ENCODE data around the gene PIWIL1.

The PIWIL1 gene

GRCh38 chr12:130337488-130338303 is at the start of gene PIWIL1:
Gene PIWIL1 (plus strand): TSS chr12:130337887. CDS start chr12:130342592, 4,705 bp downstream.
- DNase-seq (ENCODE audit: extremely low read depth in 1 of 2, low read depth in 1 of 2): no peak

GRCh38 chr12:130288206-130288605 is 49.5 kb upstream of the PIWIL1 start:
- DNase-seq (ENCODE audit: extremely low read depth in 1 of 2, low read depth in 1 of 2): no peak

DNA sequence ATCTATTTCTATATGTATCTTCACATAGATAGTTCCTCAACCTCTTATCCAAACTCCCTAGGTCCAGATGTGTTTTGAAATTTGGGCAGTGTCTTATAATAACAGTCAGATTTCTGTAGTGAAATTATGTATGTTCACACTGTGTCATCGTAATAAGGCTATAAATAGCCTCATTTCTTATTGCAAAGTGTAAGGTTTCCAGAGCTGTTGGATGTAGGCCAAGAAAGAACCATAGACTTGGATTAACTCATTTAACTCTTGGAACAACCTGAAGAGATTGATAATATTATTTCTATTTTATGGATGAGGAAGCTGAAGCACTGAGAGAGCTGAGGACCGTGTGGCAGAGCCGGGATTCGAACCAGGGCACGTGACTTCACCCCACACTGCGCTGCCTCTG is 49.0 kb upstream of the PIWIL1 start:
- no peak for DNase-seq (ENCODE audit: extremely low read depth in 1 of 2, low read depth in 1 of 2)

DNA sequence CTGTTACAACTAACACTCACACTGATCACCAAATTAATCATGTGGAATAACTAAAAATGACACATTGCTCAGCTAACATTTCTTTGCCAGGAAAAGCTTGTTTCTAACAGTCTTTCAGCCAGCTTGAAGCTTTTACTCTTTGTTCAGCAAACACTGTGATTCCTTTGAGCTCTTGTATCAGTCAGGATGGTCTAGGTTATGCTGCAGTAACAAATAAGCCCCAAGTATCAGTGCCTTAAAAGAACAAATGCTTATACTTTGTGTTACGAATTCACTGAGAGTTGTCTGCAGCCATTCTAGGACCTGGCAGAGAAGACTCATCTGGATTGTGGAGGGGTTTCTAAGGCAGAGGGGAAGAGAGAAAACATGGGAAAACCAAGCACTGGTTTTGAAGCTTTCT is 47.6 kb upstream of the PIWIL1 start:
- no peak for DNase-seq (ENCODE audit: extremely low read depth in 1 of 2, low read depth in 1 of 2)

- DNase-seq (ENCODE audit: extremely low read depth in 1 of 2, low read depth in 1 of 2): no peak
These were observed 39.2 kb upstream of the PIWIL1 start for GRCh38 chr12:130298322-130299021.

DNA sequence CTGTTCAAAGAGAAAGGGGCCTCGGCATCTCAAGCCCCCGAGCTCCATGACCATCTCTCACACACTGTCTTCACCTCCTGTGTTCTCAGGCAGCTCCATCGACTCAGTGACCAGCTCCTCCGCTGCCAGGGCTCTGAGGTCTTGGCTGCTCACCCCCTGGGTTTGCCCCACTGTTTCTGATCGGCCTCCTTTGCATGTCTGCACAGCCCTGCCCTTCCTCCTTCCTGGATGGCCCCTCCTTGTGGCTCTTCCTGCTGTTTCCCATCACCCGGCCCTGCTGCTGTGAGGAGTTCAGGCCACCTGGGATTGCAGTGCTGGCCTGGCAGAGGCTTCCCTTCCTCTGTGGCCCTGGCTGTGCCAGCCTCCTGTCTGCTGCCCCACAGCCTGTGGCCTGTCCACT is 38.1 kb upstream of the PIWIL1 start:
- DNase-seq (ENCODE audit: extremely low read depth in 1 of 2, low read depth in 1 of 2): no peak

- DNase-seq (ENCODE audit: extremely low read depth in 1 of 2, low read depth in 1 of 2): no peak
These were observed 37.6 kb upstream of the PIWIL1 start for GRCh38 chr12:130300090-130300489.

GRCh38 chr12:130300737-130301535 is 36.8 kb upstream of the PIWIL1 start:
- DNase-seq (ENCODE audit: extremely low read depth in 1 of 2, low read depth in 1 of 2): no peak

DNA sequence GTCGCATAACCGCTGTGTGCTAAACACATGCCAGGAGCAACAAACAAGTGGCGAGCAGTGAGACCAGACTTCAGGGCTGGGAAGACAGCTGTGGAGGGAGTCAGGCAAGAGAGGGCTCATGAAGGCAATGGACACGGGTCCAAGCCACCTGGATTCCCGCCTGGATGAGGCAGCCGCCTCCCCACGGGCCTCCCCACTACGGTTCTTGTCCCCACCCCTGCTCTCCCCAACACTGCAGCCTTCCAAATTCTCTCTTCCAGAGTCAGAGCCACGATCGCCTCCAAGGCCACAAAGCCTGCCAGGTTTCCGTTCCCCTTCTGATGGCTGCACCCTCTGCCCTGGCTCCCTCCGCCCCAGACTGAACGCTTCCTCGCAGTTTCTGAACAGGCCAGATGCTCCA is 36.1 kb upstream of the PIWIL1 start:
- no peak for DNase-seq (ENCODE audit: extremely low read depth in 1 of 2, low read depth in 1 of 2)

GRCh38 chr12:130303781-130304180 is 33.9 kb upstream of the PIWIL1 start:
- DNase-seq (ENCODE audit: extremely low read depth in 1 of 2, low read depth in 1 of 2): no peak

DNA sequence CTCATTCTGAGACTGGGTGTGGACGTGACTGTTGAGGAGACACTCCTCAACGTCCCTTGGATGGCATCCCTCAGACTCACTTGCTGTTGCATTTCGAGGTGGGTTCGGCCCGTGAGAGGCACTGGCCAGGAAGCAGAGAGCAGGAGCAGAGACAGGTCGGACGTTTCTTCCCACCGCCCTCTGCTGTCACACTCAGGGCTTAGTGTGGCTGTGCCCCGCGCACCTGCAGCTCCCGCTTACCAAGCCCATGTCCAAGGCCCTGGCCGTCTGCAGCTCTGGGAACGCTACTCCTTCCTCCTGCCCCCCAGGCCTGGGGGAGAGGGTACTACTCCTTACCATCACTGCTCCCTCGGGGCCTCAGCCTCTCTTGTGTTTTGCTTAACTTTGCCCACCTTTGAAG is 29.8 kb upstream of the PIWIL1 start:
- DNase-seq (ENCODE audit: extremely low read depth in 1 of 2, low read depth in 1 of 2): no peak

GRCh38 chr12:130308393-130308792 is 29.3 kb upstream of the PIWIL1 start:
- no peak for DNase-seq (ENCODE audit: extremely low read depth in 1 of 2, low read depth in 1 of 2)

DNA sequence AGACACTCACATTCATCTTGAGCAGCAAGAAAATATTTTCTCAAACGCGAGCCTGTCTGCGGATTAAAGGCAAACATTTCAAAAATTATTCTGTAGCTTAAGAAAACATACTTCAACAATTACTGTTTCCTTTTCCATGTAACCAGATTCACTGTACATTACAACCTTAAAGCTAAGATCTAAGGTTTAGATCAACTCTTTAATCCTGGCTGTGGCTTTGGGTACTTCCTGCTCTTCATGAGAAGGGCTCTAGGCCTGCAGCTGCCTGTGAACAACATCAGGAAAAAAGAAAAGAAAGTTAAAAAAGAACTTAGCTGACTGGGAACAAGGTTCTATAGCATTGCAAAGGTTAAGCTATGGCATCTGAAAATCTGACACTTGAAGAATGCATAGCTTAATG is 21.4 kb upstream of the PIWIL1 start:
- no peak for DNase-seq (ENCODE audit: extremely low read depth in 1 of 2, low read depth in 1 of 2)

DNA sequence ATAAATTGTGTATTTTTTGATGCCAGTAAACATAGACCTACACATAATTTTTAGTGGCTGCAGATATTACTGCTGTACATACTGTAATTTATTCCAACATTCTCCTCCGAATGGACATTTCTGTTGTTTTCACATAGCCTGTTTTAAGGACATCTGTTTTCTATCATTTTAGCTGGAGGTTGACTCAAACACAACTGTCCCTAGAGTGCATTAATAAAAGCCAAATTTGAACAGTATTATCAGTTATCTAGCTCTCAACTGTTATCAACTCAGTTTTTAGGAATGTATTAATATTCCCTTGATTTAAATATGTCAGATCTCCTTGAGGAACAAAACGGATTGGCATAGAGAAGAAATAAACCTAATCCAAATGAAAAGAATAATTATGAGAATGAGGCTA is 17.2 kb upstream of the PIWIL1 start:
- no peak for DNase-seq (ENCODE audit: extremely low read depth in 1 of 2, low read depth in 1 of 2)

DNA sequence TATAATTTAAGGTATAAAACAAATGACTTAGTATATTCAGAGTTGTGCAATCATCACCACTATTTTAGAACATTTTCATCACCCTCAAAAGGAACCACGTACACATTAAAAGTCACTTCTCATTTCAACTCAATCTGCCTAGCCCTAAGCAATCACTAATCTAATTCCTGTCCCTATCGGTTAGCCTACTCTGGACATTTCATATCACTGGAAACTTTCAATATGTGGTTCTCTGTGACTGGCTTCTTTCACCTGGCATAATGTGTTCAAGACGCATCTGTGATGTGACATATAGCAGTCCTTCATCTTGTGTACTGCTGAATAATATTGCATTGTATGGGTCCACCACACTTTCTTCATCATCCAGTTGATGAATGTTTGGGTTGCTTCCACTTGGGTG is 15.4 kb upstream of the PIWIL1 start:
- no peak for DNase-seq (ENCODE audit: extremely low read depth in 1 of 2, low read depth in 1 of 2)

- no peak for DNase-seq (ENCODE audit: extremely low read depth in 1 of 2, low read depth in 1 of 2)
These were observed 7.0 kb upstream of the PIWIL1 start for GRCh38 chr12:130330685-130331084.

GRCh38 chr12:130331146-130331545 is 6.5 kb upstream of the PIWIL1 start:
- DNase-seq (ENCODE audit: extremely low read depth in 1 of 2, low read depth in 1 of 2): no peak

GRCh38 chr12:130333341-130333740 is 4.3 kb upstream of the PIWIL1 start:
- DNase-seq (ENCODE audit: extremely low read depth in 1 of 2, low read depth in 1 of 2): no peak

- DNase-seq (ENCODE audit: extremely low read depth in 1 of 2, low read depth in 1 of 2): no peak
These were observed 3.3 kb upstream of the PIWIL1 start for GRCh38 chr12:130334399-130334798.

DNA sequence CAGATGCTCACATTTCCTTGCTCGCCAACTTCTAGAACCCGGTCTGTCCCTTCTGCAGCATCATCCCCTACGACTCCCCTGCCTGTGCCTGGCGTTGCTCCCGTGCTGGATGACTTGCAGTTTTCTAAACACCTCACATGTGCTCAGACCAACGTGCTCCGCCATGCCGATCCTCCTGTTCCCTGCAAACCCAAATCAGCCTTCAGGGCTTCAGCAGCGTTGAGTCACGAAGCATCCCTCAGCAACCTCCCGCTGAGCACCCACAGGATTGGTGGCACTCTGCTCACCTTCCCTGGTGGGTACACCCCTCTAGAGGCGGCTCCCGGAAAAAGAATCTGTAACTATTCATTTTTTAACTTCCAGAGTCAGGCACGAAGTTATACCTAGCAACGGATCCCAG is 2.8 kb upstream of the PIWIL1 start:
- DNase-seq (ENCODE audit: extremely low read depth in 1 of 2, low read depth in 1 of 2): no peak

GRCh38 chr12:130335517-130336392 is 1.9 kb upstream of the PIWIL1 start:
- no peak for DNase-seq (ENCODE audit: extremely low read depth in 1 of 2, low read depth in 1 of 2)
